Activated CD8-positive, alpha-beta memory T cell treated with anti-CD3 and anti-CD28 coated beads for 24 hours (primary cell): ENCODE measurements around the gene CTBS.
"Not testable (repeated sequence)": the region's sequence is repeated elsewhere in the genome, so short reads cannot be mapped to it uniquely, and the experiment has no call there.

ENCODE experiments used
- DNase-seq: peaks from one replicate; pipeline ENCODE4 v3.0.0-alpha.2; 2020

CTBS gene

DNA sequence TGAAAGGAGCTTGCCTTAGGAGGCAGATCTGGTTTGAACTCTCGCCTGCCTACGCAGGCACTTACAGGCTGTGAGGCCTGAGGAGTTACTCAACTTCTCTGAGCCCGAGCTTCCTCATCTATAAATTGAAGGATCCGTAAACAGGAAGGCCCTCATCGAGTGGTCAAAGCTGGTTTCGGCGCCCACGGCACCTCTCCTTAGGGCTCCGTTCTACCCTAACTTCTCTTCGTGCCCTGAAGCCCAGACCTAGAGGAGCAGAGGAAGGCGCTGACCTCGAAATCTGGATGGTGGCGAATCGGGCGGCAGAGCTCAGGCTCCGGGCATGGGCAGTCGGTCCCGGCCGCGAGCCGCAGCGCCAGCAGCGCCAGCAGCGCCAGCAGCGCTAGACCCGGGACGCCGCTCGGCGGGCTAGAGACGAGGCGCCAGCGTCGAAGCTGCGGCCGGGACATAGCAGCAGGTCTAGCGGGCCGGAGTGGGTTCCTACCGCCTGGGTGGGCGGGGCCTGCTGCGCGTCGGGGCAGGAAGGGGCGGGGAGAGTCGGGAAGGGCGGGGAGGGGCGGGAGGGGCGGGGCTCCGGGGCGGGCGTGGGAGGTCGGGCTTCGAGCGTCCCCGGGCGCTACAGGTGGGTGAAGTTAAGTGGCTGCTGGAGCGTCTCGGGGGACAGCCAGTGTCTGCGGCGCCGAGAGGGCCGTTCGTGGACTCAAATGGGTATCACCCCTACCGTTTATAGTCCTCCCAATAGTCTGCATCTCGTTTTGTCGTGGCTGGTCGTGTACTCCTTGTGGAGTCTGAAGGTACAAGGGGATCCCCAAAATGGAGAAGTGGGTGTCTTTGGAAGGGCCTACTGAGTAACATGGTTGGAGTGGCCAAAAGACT, at the start of gene CTBS:
CTBS (minus strand) TSS at position 474 of the 876 bp plus-strand sequence; CDS start at position 449, 25 bp downstream.
- peak; percentile 90 for DNase-seq

DNA sequence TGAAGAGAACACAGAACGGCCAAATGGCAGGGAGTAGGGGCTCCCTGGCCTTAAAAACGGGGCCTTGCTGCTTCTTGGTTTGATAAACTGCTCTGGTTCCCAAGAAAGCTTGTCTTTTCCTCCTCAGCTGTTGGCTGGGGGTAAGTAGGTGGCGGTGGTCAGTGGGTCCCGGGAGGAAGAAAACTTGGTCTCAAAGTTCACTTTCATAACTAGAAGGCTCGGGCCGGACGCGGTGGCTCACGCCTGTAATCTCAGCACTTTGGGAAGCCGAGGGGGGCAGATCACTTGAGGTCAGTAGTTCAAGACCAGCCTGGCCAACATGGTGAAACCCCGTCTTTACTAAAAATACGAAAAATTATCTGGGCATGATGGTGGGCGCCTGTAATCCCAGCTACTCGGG, 47.3 kb upstream of the CTBS start:
- DNase-seq, result no peak

- DNase-seq, result peak; percentile 97
Observed at GRCh38 chr1:84620720-84621313, 46.6 kb upstream of the CTBS start.

DNA sequence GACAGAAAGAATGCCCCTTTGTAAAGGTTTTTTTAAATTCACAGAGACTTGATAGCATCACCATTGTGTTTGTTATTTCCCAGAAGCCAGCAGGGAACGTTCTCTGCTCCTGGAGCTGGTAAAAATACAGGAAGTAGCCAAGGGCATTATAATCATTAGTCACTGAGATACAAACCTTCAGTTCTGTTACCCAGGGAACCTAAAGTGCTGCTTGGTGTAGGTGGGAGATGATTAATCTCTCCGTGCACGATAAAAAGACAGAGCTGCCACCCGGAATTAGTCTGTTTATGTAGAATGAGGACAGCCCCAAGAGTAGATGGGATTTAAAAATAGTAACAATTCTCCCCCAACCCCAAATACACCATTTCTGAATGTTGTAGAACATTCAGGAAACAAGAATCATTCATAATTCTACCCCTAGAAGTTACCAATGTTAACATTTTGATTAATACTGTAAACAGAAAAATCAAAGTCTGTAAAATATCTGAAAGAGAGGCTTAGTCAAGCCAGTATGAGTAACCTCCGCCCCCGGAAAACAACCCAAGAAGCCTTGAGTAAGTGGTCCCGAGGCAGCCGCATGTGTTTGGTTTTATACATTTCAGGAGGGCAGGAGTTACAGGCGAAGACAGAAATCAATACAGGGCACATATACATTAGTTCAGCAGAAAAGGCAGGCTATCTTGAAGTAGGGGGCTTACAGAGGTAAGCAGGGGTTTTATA, 45.3 kb upstream of the CTBS start:
- DNase-seq, result peak; percentile 69

- DNase-seq, result no peak
Observed at GRCh38 chr1:84617349-84617748, 43.1 kb upstream of the CTBS start.

DNA sequence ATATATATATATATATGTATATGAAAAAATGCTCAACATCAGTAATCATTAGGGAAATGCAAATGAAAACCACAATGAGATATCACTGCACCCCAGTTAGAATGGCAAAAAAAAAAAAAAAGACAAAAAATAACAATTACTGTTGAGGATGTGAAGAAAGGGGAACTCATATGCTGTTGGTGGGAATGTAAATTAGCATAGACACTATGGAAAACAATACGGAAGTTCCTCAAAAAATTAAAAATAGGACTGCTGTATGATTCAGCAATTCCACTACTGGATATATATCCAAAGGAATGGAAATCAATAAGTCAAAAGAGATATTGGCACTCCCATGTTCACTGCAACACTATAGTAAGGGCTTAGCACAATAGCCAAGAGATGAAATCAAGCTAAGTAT, 41.5 kb upstream of the CTBS start:
- no peak for DNase-seq

DNA sequence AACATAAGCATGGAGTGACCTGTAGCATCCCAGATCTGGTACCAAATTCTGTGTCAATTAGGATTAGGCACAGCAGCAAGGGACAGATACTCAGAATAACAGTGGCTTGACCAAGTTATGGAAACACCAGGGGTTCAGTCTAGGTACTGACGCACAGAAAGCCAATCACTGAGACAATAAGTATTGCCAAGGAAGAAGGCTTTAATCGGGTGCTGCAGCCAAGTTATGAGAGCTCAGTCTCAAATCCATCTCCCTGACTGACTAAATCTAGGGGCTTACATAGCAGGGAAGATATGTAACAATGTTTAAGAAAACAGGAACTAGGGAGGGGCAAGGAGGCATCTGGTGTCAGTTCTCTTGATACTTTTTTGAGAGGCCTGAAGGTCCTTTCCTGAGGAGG, 39.6 kb upstream of the CTBS start:
- DNase-seq, result no peak

- no peak for DNase-seq
Observed at GRCh38 chr1:84613026-84613425, 38.8 kb upstream of the CTBS start.

DNA sequence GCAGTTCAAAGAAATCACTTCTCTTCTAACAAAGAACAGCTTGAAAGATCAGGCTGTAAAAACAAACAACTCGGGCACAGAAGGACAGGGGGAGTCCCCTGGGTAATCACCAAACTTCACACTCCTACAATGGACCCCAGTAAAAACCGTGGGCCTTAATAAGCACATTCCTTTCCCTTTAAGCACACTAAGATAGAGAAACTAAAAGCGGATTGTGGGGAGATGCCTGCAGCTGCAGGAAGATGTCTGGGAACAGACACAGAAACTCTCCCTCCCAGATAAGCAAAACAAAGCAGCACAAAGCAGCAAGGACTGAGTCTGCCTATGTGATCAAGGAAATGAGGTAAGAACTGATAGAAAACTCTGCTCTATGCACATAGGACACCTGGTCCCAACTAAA, 37.6 kb upstream of the CTBS start:
- DNase-seq, result no peak

DNA sequence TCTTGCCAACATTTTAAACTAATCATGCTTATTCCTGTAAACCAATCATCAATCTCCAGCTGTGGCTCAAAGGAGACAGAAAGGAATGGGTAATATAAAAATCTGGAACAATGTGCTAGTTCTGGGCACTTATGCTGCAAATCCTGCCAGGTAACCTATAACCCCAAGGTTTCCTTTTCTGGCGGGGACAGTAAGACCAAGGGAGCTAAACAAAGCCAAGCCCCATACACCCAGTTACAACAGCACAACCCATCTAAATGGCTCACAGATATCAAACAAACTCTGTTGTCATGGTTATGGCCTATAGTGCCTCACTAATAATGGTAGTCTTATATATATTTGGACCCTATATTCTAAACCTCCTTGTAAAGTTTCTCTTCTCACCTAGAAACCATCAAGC, 36.9 kb upstream of the CTBS start:
- DNase-seq, result no peak

DNA sequence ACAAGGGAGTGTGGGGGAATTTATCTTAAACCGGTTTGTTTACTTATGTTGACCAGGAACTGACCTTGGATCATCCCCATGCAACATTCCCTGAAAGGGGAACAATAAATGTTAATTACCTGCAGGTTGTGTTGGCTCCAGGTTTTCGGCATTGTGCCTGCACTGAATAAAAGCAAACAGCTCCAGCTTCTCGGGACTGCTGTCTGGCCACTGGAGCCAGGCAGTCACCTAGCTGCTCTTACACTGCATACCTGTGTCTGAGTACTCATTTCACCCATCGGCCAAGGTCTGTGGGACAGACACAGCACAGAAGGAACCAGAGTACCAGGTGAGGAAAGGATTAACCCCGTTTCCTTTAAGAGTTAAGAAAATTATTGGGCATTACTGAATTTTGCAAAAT, 32.7 kb upstream of the CTBS start:
- no peak for DNase-seq

GRCh38 chr1:84605157-84605556, 30.9 kb upstream of the CTBS start:
- no peak for DNase-seq

DNA sequence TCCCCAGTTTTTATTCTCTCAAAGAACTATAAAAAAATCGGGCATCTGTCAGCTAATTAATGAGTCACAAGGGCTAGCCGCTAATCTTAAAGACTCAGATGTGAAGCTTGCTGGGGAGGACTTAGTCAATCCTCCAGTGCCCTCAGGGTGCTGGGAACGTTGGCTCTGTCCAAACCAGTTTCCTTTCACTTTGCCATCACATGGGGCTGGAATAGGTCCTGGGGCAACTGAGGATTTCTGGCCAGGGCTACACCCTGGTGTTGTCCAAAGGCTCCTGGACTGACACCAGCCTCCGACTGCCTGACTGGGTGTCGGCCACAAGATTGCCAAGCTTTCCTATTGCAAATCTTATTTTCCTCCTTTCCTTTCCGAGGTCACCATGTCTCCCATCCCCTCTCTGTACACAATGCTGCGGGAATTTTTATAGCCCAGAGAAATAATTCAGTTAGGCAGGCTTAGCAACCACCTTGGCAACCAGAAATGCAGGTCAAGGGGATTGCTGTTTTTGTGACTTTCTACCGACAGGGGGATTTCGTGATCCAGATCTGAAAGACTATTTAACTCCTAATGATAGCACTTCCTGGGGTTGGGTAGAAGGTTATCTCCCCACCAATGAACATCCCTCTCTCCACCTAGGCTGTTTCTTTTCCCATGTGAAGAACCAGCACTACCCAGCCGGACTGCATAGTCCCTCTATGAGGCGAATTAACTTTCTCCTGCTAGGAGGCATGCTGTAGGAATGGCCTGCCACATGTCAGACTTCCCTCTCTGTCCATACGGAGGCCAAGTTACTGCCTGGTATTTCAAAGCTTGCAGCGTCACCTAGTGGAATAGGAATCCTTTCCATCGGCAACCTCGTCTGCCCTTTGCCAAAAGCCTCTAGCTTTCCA, 29.9 kb upstream of the CTBS start:
- DNase-seq, result no peak

GRCh38 chr1:84603223-84603622, 29.0 kb upstream of the CTBS start:
- no peak for DNase-seq

GRCh38 chr1:84600796-84601195, 26.6 kb upstream of the CTBS start:
- no peak for DNase-seq

- DNase-seq, result no peak
Observed at GRCh38 chr1:84598846-84599741, 24.9 kb upstream of the CTBS start.

DNA sequence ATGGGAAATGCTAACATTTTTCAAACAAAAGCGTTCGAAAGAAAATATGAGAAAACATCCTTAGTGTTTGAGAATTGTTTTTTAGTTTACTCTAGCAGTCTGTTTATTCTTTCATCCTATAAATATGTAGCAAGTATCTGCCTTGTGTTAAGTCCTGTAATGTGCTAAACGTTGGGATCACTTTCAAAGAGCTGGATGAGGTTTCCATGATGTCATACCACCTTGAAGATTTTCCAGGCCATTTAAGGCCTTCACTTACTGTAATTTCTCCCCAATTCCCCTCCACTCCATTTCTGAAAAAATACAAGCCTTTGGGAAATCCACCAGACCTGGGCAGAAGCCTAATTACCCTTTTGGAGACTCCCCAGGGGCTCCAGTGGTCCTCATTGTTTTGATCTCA, 24.2 kb upstream of the CTBS start:
- no peak for DNase-seq

- no peak for DNase-seq
Observed at GRCh38 chr1:84597011-84597410, 22.8 kb upstream of the CTBS start.

GRCh38 chr1:84594959-84595358, 20.7 kb upstream of the CTBS start:
- DNase-seq, result not testable (repeated sequence)

DNA sequence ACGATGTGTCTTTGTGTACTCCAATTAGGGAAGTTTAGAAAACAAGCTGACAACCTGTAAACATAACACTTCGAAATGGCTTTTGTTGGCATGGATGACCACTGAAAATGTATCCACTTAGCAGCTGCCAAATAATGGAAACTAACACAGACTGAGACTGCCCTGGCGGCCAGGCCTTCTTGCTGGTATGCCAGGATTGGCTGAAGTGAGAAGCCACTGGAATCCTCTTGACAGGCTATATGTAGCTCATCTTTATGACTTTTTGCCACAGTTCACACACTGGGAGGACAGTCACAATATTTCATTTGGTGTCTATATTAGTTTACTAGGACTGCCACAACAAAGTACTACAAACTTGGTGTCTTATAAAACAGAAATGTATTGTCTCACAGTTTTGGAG, 12.9 kb upstream of the CTBS start:
- no peak for DNase-seq

DNA sequence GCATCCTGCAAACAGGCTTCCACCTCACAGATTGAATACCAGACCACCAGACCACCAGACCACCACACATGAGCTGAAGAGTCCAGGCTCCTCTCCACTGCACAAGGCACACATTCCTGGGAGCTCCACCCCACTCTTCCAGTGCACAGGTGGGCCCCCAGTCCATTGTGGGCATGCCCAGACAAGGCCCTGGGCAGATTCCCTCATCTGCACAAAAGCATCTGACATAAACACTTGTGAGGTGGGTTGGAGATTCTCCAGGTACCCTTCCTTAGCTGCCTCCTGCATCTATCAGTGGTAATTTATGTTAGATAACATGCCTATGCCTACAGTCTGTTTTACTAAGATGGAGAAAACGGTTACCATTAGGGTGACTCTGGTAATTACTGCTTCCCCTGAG, 11.6 kb upstream of the CTBS start:
- no peak for DNase-seq

- no peak for DNase-seq
Observed at GRCh38 chr1:84584126-84584525, 9.9 kb upstream of the CTBS start.
